Stomach (tissue), 19 donors: Measurements from ENCODE around the gene RAB3D. TPM values are rescaled to one million over a fixed set of nuclear protein-coding genes. Genes with fewer than 3 reads are reported as not detected.

ENCODE experiments used
- DNase-seq, 2 donors: peaks; one replicate each; pipeline versions ENCODE4 v3.0.0 to v3.0.0-alpha.2; 2013 to 2019
- H3K27ac ChIP-seq, 5 donors: fragments of 200-600 bp in 4 of 5; sonication (generic) in 4 of 5; one replicate each; pipeline ENCODE4 v1.5.1; 2013 to 2019; ENCODE audit warnings: mild to moderate bottlenecking in 1 of 5, moderate library complexity in 1 of 5
- H3K27me3 ChIP-seq, 3 donors: fragments of 200-600 bp; sonication (generic); one replicate each; pipeline ENCODE4 v1.5.1; 2017 to 2019; ENCODE audit warnings: mixed run types in 1 of 3
- H3K36me3 ChIP-seq, 4 donors: fragments of 200-600 bp; sonication (generic); 1 replicate in 3 of 4; 2 replicates in 1 of 4; pipeline ENCODE4 v1.5.1; 2016 to 2019
- H3K4me1 ChIP-seq, 4 donors: fragments of 200-600 bp; sonication (generic); one replicate each; pipeline ENCODE4 v1.5.1; 2016 to 2019
- H3K4me3 ChIP-seq, 4 donors: fragments of 200-600 bp; sonication (generic) in 3 of 4; one replicate each; pipeline ENCODE4 v1.5.1; 2016 to 2019; ENCODE audit warnings: mild to moderate bottlenecking in 1 of 4
- H3K9me3 ChIP-seq, 4 donors: fragments of 200-600 bp; sonication (generic); one replicate each; pipeline ENCODE4 v1.5.1; 2016 to 2019
- EP300 ChIP-seq: sonication (generic); formaldehyde crosslinking; IDR thresholded peaks from one replicate; pipeline ENCODE4 v1.6.1; 2017; ENCODE audit warnings: antibody characterized with exemption
- POLR2A ChIP-seq, 4 donors: fragments of 450-650 bp; IDR thresholded peaks; one replicate each; pipeline ENCODE4 v1.6.1; 2016; ENCODE audit warnings: antibody characterized with exemption in 4 of 4, control low read depth in 2 of 4, mild to moderate bottlenecking in 1 of 4, moderate library complexity in 1 of 4
- POLR2AphosphoS5 ChIP-seq, 3 donors: sonication (generic); formaldehyde crosslinking; IDR thresholded peaks; one replicate each; pipeline ENCODE4 v1.6.1; 2016; ENCODE audit warnings: antibody characterized with exemption in 3 of 3
- WGBS, 5 donors: extraction: QIAGEN DNeasy Blood & Tissue Kit in 3 of 5; methylation state at CpG; one replicate each; pipeline versions ENCODE4 v1.1.5 to v1.1.7; 2013 to 2018; 5-methylcytosine and 5-hydroxymethylcytosine counted together
- intact Hi-C: fragments of 100-400 bp; cut with DNase I; formaldehyde crosslinking; loops from one replicate; pipeline ENCODE4 v1.15.1; 2023; ENCODE audit warnings: low total_unique reads
- long read RNA-seq, 10 donors: transcript quantifications; one replicate each; lab custom pipeline, GENCODE V29; 2026
- polyA plus RNA-seq, 3 donors: library from polyadenylated mRNA; stranded (reverse); fragments of 200-250 nt; gene quantifications; one replicate each; pipeline ENCODE4 v1.2.3, GENCODE V29; 2013
- total RNA-seq, 5 donors: library from RNA; depleted of rRNA; stranded (reverse); fragments of >200 nt; gene quantifications; one replicate each; pipeline versions ENCODE4 v1.1.0 to v1.2.3, GENCODE V29; 2014 to 2016
- TF ChIP-seq, protein P1 (sequence below), 7 experiments: fragments of 450-650 bp in 4 of 7; fragments of 200-600 bp in 3 of 7; sonication (generic) in 3 of 7; IDR thresholded peaks; one replicate each; pipeline ENCODE4 v1.5.1; 2016 to 2019; ENCODE audit warnings: antibody characterized with exemption in 7 of 7, control low read depth in 2 of 7, mild to moderate bottlenecking in 1 of 7
- donor health status: healthy with polysubstance abuse.
- donor health status: Bipolar disorder and iron deficiency.
- donor health status: healthy.

RAB3D gene, protein sequence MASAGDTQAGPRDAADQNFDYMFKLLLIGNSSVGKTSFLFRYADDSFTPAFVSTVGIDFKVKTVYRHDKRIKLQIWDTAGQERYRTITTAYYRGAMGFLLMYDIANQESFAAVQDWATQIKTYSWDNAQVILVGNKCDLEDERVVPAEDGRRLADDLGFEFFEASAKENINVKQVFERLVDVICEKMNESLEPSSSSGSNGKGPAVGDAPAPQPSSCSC
- total RNA-seq (10 to 100 TPM; 11.6 to 63.3 (median 16.3) TPM), polyA plus RNA-seq (10 to 100 TPM; 14.1 to 25.7 (median 21.7) TPM)
- long read RNA-seq, donor 1, full-length matches to known transcripts, result 4 of 4 reads
- long read RNA-seq, donor 1, partial matches to known transcripts, result 0 of 4 reads
- long read RNA-seq, donor 1, other reads (novel, unspliced or antisense), result 0 of 4 reads
- long read RNA-seq, donor 2, full-length matches to known transcripts, result 15 of 15 reads
- long read RNA-seq, donor 2, partial matches to known transcripts, result 0 of 15 reads
- long read RNA-seq, donor 2, other reads (novel, unspliced or antisense), result 0 of 15 reads
- long read RNA-seq, donor 3, full-length matches to known transcripts, result 2 of 2 reads
- long read RNA-seq, donor 3, partial matches to known transcripts, result 0 of 2 reads
- long read RNA-seq, donor 3, other reads (novel, unspliced or antisense), result 0 of 2 reads
- long read RNA-seq, donor 4, full-length matches to known transcripts, result 1 of 1 reads
- long read RNA-seq, donor 4, partial matches to known transcripts, result 0 of 1 reads
- long read RNA-seq, donor 4, other reads (novel, unspliced or antisense), result 0 of 1 reads
- long read RNA-seq, donor 5, full-length matches to known transcripts, result 6 of 6 reads
- long read RNA-seq, donor 5, partial matches to known transcripts, result 0 of 6 reads
- long read RNA-seq, donor 5, other reads (novel, unspliced or antisense), result 0 of 6 reads
- long read RNA-seq, donor 6, full-length matches to known transcripts, result 22 of 22 reads
- long read RNA-seq, donor 6, partial matches to known transcripts, result 0 of 22 reads
- long read RNA-seq, donor 6, other reads (novel, unspliced or antisense), result 0 of 22 reads
- long read RNA-seq, donor 7, full-length matches to known transcripts, result 14 of 14 reads
- long read RNA-seq, donor 7, partial matches to known transcripts, result 0 of 14 reads
- long read RNA-seq, donor 7, other reads (novel, unspliced or antisense), result 0 of 14 reads
- long read RNA-seq, donor 8, full-length matches to known transcripts, result 4 of 4 reads
- long read RNA-seq, donor 8, partial matches to known transcripts, result 0 of 4 reads
- long read RNA-seq, donor 8, other reads (novel, unspliced or antisense), result 0 of 4 reads
- long read RNA-seq, donor 9, full-length matches to known transcripts, result 3 of 3 reads
- long read RNA-seq, donor 9, partial matches to known transcripts, result 0 of 3 reads
- long read RNA-seq, donor 9, other reads (novel, unspliced or antisense), result 0 of 3 reads
- long read RNA-seq, donor 10, full-length matches to known transcripts, result 3 of 3 reads
- long read RNA-seq, donor 10, partial matches to known transcripts, result 0 of 3 reads
- long read RNA-seq, donor 10, other reads (novel, unspliced or antisense), result 0 of 3 reads

DNA sequence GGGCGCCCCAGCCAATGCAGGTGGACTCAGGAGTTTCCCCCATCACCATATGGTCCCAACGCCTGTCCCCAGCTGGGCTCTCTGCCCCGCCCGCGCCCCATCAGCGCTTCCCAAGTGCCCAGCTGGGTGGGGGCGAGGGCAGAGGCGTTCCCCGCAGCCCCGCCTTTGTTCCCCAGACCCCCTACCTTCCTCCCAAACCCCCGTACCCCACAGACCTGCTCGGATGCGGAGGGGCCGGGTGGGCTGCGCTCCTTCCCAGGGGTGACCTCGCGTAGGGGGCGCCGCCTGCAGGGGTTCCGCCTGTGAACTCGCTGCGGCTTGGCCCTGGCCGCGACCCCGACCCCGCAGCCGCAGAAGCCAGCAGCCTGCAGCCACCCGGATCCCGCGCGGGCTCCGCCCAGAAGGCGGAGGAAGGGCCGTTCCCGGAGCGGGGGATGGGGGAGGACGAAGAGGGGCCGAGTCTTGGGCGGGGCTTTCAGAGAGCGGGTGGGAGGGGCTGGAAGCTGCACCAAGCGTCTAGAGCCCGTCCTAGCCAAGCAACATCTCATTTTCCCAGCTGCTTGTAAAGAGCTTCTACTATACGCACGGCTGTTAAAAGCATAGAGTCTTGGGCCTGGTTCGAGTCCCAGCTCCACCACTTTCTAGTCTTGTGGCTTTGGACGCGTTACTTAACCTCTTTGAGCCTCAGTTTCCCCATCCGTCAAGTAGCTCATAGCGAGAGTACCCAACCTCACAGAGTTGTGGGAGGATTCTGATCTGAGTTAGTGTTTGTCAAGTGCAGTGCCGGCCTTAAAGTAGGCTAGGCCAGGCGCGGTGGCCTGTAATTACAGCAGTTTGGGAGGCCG is at the start of gene RAB3D:
Gene RAB3D (minus strand): TSS at position 404 of the 845 bp plus-strand sequence. CDS start 2,258 bp downstream, outside the sequence.
- H3K27ac ChIP-seq, result peak within 1 kb of the TSS; percentile 90 to 91 (median 90)
- H3K4me3 ChIP-seq, result peak within 1 kb of the TSS; percentile 69 to 95 (median 93)
- peaks cover 23 to 55% (median 44%) of the 10 kb centered on the region in 4 donors for H3K4me1 ChIP-seq
- no peaks in the 10 kb centered on the region for H3K27me3 ChIP-seq
- intact Hi-C loops, result no loop called here
- no peaks in the 10 kb centered on the region for H3K9me3 ChIP-seq
- H3K36me3 ChIP-seq, result peaks cover 23 to 49% (median 38%) of the 10 kb centered on the region in 4 donors
- DNase-seq, result peak; percentile 96 to 97
- 3 to 7% (median 5%) methylated on average over 31 to 53 of the region's 53 CpGs for WGBS, 5 donors
- TF ChIP-seq, protein P1, sequence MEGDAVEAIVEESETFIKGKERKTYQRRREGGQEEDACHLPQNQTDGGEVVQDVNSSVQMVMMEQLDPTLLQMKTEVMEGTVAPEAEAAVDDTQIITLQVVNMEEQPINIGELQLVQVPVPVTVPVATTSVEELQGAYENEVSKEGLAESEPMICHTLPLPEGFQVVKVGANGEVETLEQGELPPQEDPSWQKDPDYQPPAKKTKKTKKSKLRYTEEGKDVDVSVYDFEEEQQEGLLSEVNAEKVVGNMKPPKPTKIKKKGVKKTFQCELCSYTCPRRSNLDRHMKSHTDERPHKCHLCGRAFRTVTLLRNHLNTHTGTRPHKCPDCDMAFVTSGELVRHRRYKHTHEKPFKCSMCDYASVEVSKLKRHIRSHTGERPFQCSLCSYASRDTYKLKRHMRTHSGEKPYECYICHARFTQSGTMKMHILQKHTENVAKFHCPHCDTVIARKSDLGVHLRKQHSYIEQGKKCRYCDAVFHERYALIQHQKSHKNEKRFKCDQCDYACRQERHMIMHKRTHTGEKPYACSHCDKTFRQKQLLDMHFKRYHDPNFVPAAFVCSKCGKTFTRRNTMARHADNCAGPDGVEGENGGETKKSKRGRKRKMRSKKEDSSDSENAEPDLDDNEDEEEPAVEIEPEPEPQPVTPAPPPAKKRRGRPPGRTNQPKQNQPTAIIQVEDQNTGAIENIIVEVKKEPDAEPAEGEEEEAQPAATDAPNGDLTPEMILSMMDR (IDR thresholded peaks at IDR 0.05), result no peak
- TF ChIP-seq POLR2AphosphoS5 (IDR thresholded peaks at IDR 0.05) (peak; percentile 37 to 88 (median 80)), POLR2A (IDR thresholded peaks at IDR 0.05) (peak in 1 of 4 donors; percentile 81)

DNA sequence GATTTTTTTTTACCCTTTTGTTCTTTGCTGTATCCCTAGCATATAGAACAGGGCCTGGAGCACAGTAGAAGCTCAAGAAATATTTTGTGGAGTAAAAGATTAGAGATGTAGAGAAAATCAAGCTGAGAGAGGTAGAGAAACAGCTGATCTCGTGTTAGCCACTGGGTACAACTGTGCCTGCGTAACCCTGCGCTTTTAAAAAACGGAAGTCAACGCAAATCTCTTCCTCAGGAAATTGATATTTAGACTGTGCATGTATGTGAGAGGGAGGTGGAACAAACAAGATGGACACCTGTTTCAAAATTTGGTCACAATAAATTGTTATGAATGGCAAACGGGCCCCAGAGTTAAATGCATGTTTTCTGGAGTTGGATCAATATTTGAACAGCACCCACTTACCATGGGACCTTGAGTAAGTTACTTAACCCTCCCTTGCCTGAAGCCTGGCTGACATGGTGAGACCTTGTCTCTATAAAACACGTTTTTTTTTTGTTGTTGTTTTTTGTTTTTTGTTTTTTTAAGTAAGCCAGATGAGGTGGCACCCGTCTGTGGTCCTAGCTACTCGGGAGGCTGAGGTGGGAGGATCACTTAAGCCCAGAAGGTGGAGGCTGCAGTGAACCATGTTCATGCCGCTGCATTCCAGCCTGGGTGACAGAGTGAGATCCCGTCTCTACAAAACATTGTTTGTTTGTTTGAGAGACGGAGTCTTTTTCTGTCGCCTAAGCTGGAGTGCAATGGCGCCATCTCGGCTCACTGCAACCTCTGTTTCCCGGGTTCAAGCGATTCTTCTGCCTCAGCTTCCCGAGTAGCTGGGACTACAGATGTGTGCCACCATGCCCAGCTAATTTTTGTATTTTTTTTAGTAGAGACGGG is 47.9 kb upstream of the RAB3D start:
- Histone ChIP-seq H3K4me3 (no peak overlapping the region), H3K9me3 (peaks cover 0 to 6% (median 2%) of the 10 kb centered on the region in 4 donors), H3K27me3 (peaks cover 0 to 19% (median 0%) of the 10 kb centered on the region in 3 donors), H3K27ac (peak overlapping the region in 1 of 5 donors; percentile 38), H3K4me1 (peaks cover 19 to 31% (median 23%) of the 10 kb centered on the region in 4 donors), H3K36me3 (no peaks in the 10 kb centered on the region)
- intact Hi-C loops, result no loop called here
- TF ChIP-seq POLR2A (IDR thresholded peaks at IDR 0.05) (no peak), POLR2AphosphoS5 (IDR thresholded peaks at IDR 0.05) (no peak), EP300 (no peak)
- TF ChIP-seq, protein P1 (IDR thresholded peaks at IDR 0.05), result no peak
- peak in 1 of 2 donors; percentile 50 for DNase-seq
- WGBS, 5 donors, result 65 to 73% (median 66%) methylated on average over 19 of the region's 19 CpGs

DNA sequence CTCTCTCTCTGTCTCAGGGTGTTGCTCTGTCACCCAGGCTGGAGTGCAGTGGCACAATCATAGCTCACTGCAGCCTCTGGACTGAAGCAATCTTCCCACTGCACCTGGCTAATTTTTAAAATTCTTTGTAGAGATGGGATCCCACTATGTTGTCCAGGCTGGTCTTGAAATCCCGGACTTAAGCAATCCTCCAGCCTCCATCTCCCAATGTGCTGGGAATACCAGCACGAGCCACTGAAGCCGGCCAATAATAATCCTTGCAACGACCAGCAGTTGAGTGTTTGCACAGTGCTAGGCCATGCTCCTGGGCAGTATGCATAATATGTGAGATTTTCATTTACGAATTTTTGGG is 45.3 kb upstream of the RAB3D start:
- intact Hi-C loops, result no loop called here
- no peaks in the 10 kb centered on the region for H3K36me3 ChIP-seq
- peaks cover 28 to 53% (median 44%) of the 10 kb centered on the region in 4 donors for H3K4me1 ChIP-seq
- 70 to 82% (median 75%) methylated on average over 5 of the region's 5 CpGs for WGBS, 5 donors
- H3K27ac ChIP-seq, result peak overlapping the region in 1 of 5 donors; percentile 71
- H3K27me3 ChIP-seq, result peaks cover 0 to 26% (median 0%) of the 10 kb centered on the region in 3 donors
- no peak for DNase-seq
- H3K4me3 ChIP-seq, result no peak overlapping the region
- TF ChIP-seq POLR2AphosphoS5 (IDR thresholded peaks at IDR 0.05) (no peak), EP300 (no peak), POLR2A (IDR thresholded peaks at IDR 0.05) (no peak)
- TF ChIP-seq, protein P1 (IDR thresholded peaks at IDR 0.05), result no peak
- no peaks in the 10 kb centered on the region for H3K9me3 ChIP-seq
